Measurements from ENCODE around the gene MCTP2. TPM values are rescaled to one million over a fixed set of nuclear protein-coding genes. Genes with fewer than 3 reads are reported as not detected.

MCTP2 gene
- total RNA-seq, 2 donors from 2014 or later, result 16.2 to 23.1 TPM

GRCh38 chr15:94259121-94259751 lies 27.9 kb downstream of the MCTP2 start:
- DNase-seq, result no peak
- H3K9me3 ChIP-seq (ENCODE audit: control insufficient read depth, low read length, poor library complexity, severe bottlenecking), result no peaks in the 10 kb centered on the region
- H3K27me3 Mint-ChIP-seq, result no peaks in the 10 kb centered on the region
- peaks cover 23% of the 10 kb centered on the region for H3K4me1 Mint-ChIP-seq
- no peak overlapping the region for H3K4me3 Mint-ChIP-seq
- no peak overlapping the region for H3K27ac Mint-ChIP-seq
- H3K36me3 Mint-ChIP-seq (ENCODE audit: low read depth), result peaks cover 2% of the 10 kb centered on the region
- ATAC-seq, result no peak

- ATAC-seq (no peak), DNase-seq (no peak)
- H3K9me3 ChIP-seq (ENCODE audit: control insufficient read depth, low read length, poor library complexity, severe bottlenecking), result no peaks in the 10 kb centered on the region
- Mint-ChIP-seq H3K27ac (no peak overlapping the region), H3K27me3 (no peaks in the 10 kb centered on the region), H3K4me3 (no peak overlapping the region), H3K4me1 (peaks cover 21% of the 10 kb centered on the region), H3K36me3 (ENCODE audit: low read depth) (peaks cover 2% of the 10 kb centered on the region)
Observed at GRCh38 chr15:94259863-94260262, 28.5 kb downstream of the MCTP2 start.

GRCh38 chr15:94262201-94262600 lies 30.8 kb downstream of the MCTP2 start:
- ATAC-seq (no peak), DNase-seq (no peak)
- Mint-ChIP-seq H3K36me3 (ENCODE audit: low read depth) (peaks cover 2% of the 10 kb centered on the region), H3K4me1 (peaks cover 15% of the 10 kb centered on the region), H3K4me3 (no peak overlapping the region), H3K27ac (no peak overlapping the region), H3K27me3 (no peaks in the 10 kb centered on the region)
- no peaks in the 10 kb centered on the region for H3K9me3 ChIP-seq (ENCODE audit: control insufficient read depth, low read length, poor library complexity, severe bottlenecking)

GRCh38 chr15:94263341-94264273 lies 32.2 kb downstream of the MCTP2 start:
- Mint-ChIP-seq H3K4me3 (no peak overlapping the region), H3K36me3 (ENCODE audit: low read depth) (peaks cover 2% of the 10 kb centered on the region), H3K27me3 (no peaks in the 10 kb centered on the region), H3K4me1 (peaks cover 13% of the 10 kb centered on the region), H3K27ac (no peak overlapping the region)
- ATAC-seq (no peak), DNase-seq (no peak)
- no peaks in the 10 kb centered on the region for H3K9me3 ChIP-seq (ENCODE audit: control insufficient read depth, low read length, poor library complexity, severe bottlenecking)

- H3K4me3 Mint-ChIP-seq, result no peak overlapping the region
- no peak for DNase-seq
- H3K36me3 Mint-ChIP-seq (ENCODE audit: low read depth), result peaks cover 2% of the 10 kb centered on the region
- ATAC-seq, result no peak
- H3K27ac Mint-ChIP-seq, result no peak overlapping the region
- H3K9me3 ChIP-seq (ENCODE audit: control insufficient read depth, low read length, poor library complexity, severe bottlenecking), result no peaks in the 10 kb centered on the region
- no peaks in the 10 kb centered on the region for H3K27me3 Mint-ChIP-seq
- H3K4me1 Mint-ChIP-seq, result peaks cover 12% of the 10 kb centered on the region
Observed at GRCh38 chr15:94265009-94265408, 33.6 kb downstream of the MCTP2 start.

GRCh38 chr15:94265982-94266381 lies 34.6 kb downstream of the MCTP2 start:
- Mint-ChIP-seq H3K36me3 (ENCODE audit: low read depth) (peaks cover 2% of the 10 kb centered on the region), H3K4me1 (peaks cover 9% of the 10 kb centered on the region), H3K4me3 (no peak overlapping the region), H3K27me3 (no peaks in the 10 kb centered on the region), H3K27ac (no peak overlapping the region)
- no peak for ATAC-seq
- DNase-seq, result no peak
- no peaks in the 10 kb centered on the region for H3K9me3 ChIP-seq (ENCODE audit: control insufficient read depth, low read length, poor library complexity, severe bottlenecking)

- H3K27me3 Mint-ChIP-seq, result no peaks in the 10 kb centered on the region
- DNase-seq (no peak), ATAC-seq (no peak)
- H3K4me1 Mint-ChIP-seq, result peaks cover 8% of the 10 kb centered on the region
- peaks cover 2% of the 10 kb centered on the region for H3K36me3 Mint-ChIP-seq (ENCODE audit: low read depth)
- no peak overlapping the region for H3K4me3 Mint-ChIP-seq
- H3K27ac Mint-ChIP-seq, result no peak overlapping the region
- no peaks in the 10 kb centered on the region for H3K9me3 ChIP-seq (ENCODE audit: control insufficient read depth, low read length, poor library complexity, severe bottlenecking)
Observed at GRCh38 chr15:94266789-94267188, 35.4 kb downstream of the MCTP2 start.

- H3K9me3 ChIP-seq (ENCODE audit: control insufficient read depth, low read length, poor library complexity, severe bottlenecking), result no peaks in the 10 kb centered on the region
- no peak overlapping the region for H3K4me3 Mint-ChIP-seq
- DNase-seq (no peak), ATAC-seq (no peak)
- peaks cover 6% of the 10 kb centered on the region for H3K4me1 Mint-ChIP-seq
- no peaks in the 10 kb centered on the region for H3K27me3 Mint-ChIP-seq
- no peak overlapping the region for H3K27ac Mint-ChIP-seq
- no peaks in the 10 kb centered on the region for H3K36me3 Mint-ChIP-seq (ENCODE audit: low read depth)
Observed at GRCh38 chr15:94269954-94270353, 38.6 kb downstream of the MCTP2 start.

GRCh38 chr15:94270570-94270969 lies 39.2 kb downstream of the MCTP2 start:
- no peak for DNase-seq
- ATAC-seq, result no peak
- no peak overlapping the region for H3K27ac Mint-ChIP-seq
- no peaks in the 10 kb centered on the region for H3K9me3 ChIP-seq (ENCODE audit: control insufficient read depth, low read length, poor library complexity, severe bottlenecking)
- no peak overlapping the region for H3K4me3 Mint-ChIP-seq
- no peaks in the 10 kb centered on the region for H3K36me3 Mint-ChIP-seq (ENCODE audit: low read depth)
- no peaks in the 10 kb centered on the region for H3K27me3 Mint-ChIP-seq
- H3K4me1 Mint-ChIP-seq, result peaks cover 6% of the 10 kb centered on the region

GRCh38 chr15:94272251-94272898 lies 41.0 kb downstream of the MCTP2 start:
- Mint-ChIP-seq H3K4me1 (peaks cover under 1% of the 10 kb centered on the region), H3K27me3 (no peaks in the 10 kb centered on the region), H3K4me3 (no peak overlapping the region), H3K36me3 (ENCODE audit: low read depth) (no peaks in the 10 kb centered on the region), H3K27ac (no peak overlapping the region)
- peak; percentile 21 for ATAC-seq
- DNase-seq, result no peak
- no peaks in the 10 kb centered on the region for H3K9me3 ChIP-seq (ENCODE audit: control insufficient read depth, low read length, poor library complexity, severe bottlenecking)

- Mint-ChIP-seq H3K27me3 (no peaks in the 10 kb centered on the region), H3K27ac (no peak overlapping the region), H3K4me3 (no peak overlapping the region), H3K36me3 (ENCODE audit: low read depth) (peaks cover 3% of the 10 kb centered on the region), H3K4me1 (peaks cover 9% of the 10 kb centered on the region)
- ATAC-seq (no peak), DNase-seq (no peak)
- no peaks in the 10 kb centered on the region for H3K9me3 ChIP-seq (ENCODE audit: control insufficient read depth, low read length, poor library complexity, severe bottlenecking)
Observed at GRCh38 chr15:94273826-94274225, 42.5 kb downstream of the MCTP2 start.

GRCh38 chr15:94274745-94275144 lies 43.4 kb downstream of the MCTP2 start:
- H3K27ac Mint-ChIP-seq, result no peak overlapping the region
- peaks cover 3% of the 10 kb centered on the region for H3K36me3 Mint-ChIP-seq (ENCODE audit: low read depth)
- peaks cover 16% of the 10 kb centered on the region for H3K4me1 Mint-ChIP-seq
- H3K9me3 ChIP-seq (ENCODE audit: control insufficient read depth, low read length, poor library complexity, severe bottlenecking), result no peaks in the 10 kb centered on the region
- DNase-seq (no peak), ATAC-seq (no peak)
- no peak overlapping the region for H3K4me3 Mint-ChIP-seq
- H3K27me3 Mint-ChIP-seq, result no peaks in the 10 kb centered on the region

GRCh38 chr15:94277485-94277884 lies 46.1 kb downstream of the MCTP2 start:
- H3K36me3 Mint-ChIP-seq (ENCODE audit: low read depth), result peaks cover 5% of the 10 kb centered on the region
- no peaks in the 10 kb centered on the region for H3K27me3 Mint-ChIP-seq
- ATAC-seq (no peak), DNase-seq (no peak)
- H3K4me3 Mint-ChIP-seq, result no peak overlapping the region
- H3K4me1 Mint-ChIP-seq, result peaks cover 17% of the 10 kb centered on the region
- no peak overlapping the region for H3K27ac Mint-ChIP-seq
- no peaks in the 10 kb centered on the region for H3K9me3 ChIP-seq (ENCODE audit: control insufficient read depth, low read length, poor library complexity, severe bottlenecking)
